Skeletal muscle satellite cell (primary cell): ENCODE results near the gene QPCT. TPM values are rescaled to one million over a fixed set of nuclear protein-coding genes. Genes with fewer than 3 reads are reported as not detected.
"Not testable (repeated sequence)": the region's sequence is repeated elsewhere in the genome, so short reads cannot be mapped to it uniquely, and the experiment has no call there.

Experiments used
- H3K27me3 ChIP-seq: 2 replicates; pipeline ENCODE4 v1.7.0; 2013; ENCODE audit warnings: low read length; ENCODE audit not compliant: control insufficient read depth, insufficient read depth
- H3K36me3 ChIP-seq: 2 replicates; pipeline ENCODE4 v1.7.0; 2013; ENCODE audit warnings: mild to moderate bottlenecking, control low read depth, low read length; ENCODE audit not compliant: insufficient read depth
- H3K4me1 ChIP-seq: 2 replicates; pipeline ENCODE4 v1.7.0; 2013; ENCODE audit warnings: low read length; ENCODE audit not compliant: control insufficient read depth, insufficient read depth
- H3K4me2 ChIP-seq: 2 replicates; pipeline ENCODE4 v1.7.0; 2013; ENCODE audit warnings: mild to moderate bottlenecking, low read length
- H3K4me3 ChIP-seq: 2 replicates; pipeline ENCODE4 v1.7.0; 2013; ENCODE audit warnings: low read length
- H3K9ac ChIP-seq: 2 replicates; pipeline ENCODE4 v1.7.0; 2013; ENCODE audit warnings: mild to moderate bottlenecking, low read depth, low read length, moderate library complexity
- H3K9me3 ChIP-seq: replicated peaks from 2 replicates; pipeline ENCODE4 v1.7.0; 2013; ENCODE audit warnings: mild to moderate bottlenecking, control low read depth, low read length
- total RNA-seq: library from RNA; depleted of rRNA; stranded (reverse); fragments of >200 nt; gene quantifications from 2 replicates; pipeline ENCODE4 v1.2.3, GENCODE V29; 2012; rRNA removed

The QPCT gene
- 4.8 and 11.6 TPM in 2 replicates for total RNA-seq

DNA sequence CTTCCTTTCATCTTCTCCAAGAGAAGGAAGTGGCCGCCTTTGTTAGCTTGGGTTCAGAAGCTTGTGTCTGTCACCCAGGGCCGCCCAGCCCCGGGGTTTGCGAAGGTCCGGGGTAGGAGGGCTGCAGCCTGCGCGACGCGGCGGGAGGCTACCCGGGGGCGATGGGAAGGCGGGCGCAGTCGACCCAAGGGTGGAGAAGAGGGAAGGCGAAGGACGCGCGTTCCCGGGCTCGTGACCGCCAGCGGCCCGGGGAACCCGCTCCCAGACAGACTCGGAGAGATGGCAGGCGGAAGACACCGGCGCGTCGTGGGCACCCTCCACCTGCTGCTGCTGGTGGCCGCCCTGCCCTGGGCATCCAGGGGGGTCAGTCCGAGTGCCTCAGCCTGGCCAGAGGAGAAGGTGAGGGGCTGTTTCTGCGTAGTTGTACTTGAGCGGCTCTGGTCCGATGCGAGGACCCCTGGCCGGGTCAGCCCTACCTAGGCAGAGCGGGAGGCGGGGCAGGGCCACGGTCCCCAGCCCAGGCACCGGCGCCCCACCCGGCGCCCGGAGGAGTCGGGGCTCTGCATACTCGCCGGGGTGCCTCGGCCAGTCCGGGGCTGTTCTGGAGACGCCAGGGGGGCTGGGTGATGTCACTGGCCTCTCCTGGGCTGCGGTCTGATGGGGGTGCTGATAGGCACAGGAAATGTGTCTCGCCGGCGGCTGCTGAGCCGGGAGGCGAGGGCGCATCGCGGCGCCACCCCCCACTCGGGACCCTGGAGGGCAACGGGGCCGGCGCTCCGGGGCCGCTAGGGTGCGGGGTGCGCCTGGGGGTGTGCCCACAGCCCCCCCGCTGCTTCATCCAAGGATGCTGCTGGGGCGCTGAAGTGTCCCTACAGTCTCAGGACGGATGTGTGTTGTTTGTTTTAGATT lies at the start of gene QPCT:
Gene QPCT, plus strand, starts transcription at position 178 of the 909 bp plus-strand sequence. Its CDS starts 102 bp downstream, at position 280.
- Histone ChIP-seq H3K27me3 (peaks cover 12% of the 10 kb centered on the region), H3K4me2 (peak within 1 kb of the TSS; percentile 88), H3K9me3 (no peaks in the 10 kb centered on the region), H3K9ac (peak within 1 kb of the TSS; percentile 59), H3K4me3 (peak within 1 kb of the TSS; percentile 66), H3K4me1 (peaks cover 21% of the 10 kb centered on the region), H3K36me3 (no peaks in the 10 kb centered on the region)

DNA sequence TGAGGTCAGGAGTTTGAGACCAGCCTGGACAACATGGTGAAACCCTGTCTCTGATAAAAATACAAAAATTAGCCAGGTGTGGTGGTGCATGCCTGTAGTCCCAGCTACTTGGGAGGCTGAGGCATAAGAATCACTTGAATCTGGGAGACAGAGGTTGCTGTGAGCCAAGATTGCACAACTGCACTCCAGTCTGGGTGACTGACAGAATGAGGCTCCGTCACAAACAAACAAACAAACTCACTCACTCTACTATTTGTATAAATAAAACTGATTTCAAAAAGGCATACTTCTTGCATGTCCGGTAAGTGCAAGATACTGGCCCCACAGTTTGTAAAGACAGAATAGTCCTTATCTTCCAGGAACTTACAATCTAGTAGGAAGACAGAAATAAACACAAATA lies 49.6 kb upstream of the QPCT start:
- not testable (repeated sequence) for H3K4me1 ChIP-seq, H3K9me3 ChIP-seq, H3K4me3 ChIP-seq, H3K27me3 ChIP-seq, H3K9ac ChIP-seq, H3K4me2 ChIP-seq
- H3K36me3 ChIP-seq = peaks cover 12% of the 10 kb centered on the region

DNA sequence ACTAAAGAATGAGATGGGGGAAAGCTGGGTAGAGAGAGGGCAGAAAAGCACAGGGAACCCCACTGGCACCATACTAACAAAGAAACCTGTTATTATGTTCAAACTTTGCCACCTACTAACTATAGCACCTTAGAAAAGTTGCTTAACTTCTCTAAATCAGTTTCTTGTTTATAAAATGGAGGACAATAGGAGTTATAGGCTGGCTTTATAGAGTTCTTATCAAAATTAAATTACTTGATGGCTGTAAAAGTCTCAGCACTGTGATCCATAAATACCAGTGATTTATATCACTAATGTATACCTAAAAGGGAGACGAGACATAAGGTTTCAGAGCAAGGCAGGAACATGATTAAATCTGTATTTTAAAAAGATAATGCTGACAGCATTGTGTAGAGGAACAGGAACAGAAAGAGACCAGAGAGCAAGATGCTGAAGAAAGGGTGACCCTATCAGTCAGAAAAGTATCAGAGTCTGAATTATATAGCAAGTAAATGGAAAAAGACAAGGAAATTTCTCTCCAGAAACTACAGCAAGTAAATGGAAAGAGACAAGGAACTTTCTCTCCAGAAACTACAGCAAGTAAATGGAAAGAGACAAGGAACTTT lies 48.9 kb upstream of the QPCT start:
- no peaks in the 10 kb centered on the region for H3K27me3 ChIP-seq
- H3K4me3 ChIP-seq = no peak overlapping the region
- no peak overlapping the region for H3K4me2 ChIP-seq
- H3K36me3 ChIP-seq = peaks cover 14% of the 10 kb centered on the region
- no peaks in the 10 kb centered on the region for H3K4me1 ChIP-seq
- H3K9me3 ChIP-seq = no peaks in the 10 kb centered on the region
- no peak overlapping the region for H3K9ac ChIP-seq

DNA sequence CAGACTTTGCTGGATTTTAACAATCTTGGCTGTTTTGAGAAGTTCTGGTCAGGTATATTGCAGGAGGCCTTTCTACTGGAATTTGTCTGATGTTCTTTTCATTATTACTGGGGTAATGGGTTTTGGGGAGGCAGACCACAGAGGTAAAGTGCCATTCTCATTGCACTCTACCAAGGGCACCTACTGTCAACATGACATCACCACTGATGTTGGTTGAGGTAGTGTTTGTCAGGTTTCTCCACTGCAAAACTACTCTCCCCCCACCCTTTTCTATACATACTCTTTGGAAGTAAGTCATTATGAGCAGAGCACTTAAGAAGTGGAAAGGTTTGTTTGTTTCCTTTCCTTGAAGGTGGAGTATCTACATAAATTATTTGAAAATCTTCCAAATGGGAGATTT lies 46.8 kb upstream of the QPCT start:
- H3K4me3 ChIP-seq = no peak overlapping the region
- H3K4me1 ChIP-seq = no peaks in the 10 kb centered on the region
- no peak overlapping the region for H3K9ac ChIP-seq

DNA sequence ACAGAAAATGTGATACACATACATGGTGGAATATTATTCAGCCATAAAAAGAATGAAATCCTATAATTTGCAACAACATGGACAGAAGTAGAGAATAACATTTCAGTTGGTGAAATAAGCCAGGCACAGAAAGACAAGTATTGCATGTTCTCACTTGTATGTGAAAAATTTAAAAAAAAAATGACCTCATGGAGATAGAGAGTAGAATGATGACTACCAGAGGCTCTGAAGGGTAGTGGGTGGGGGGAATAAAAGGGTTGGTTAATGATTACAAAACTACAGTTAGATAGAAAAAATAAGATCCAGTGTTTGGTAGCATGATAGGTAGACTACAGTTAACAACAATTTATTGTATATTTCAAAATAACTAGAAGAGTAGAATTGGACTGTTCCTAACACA lies 44.3 kb upstream of the QPCT start:
- Histone ChIP-seq H3K4me3 (no peak overlapping the region), H3K4me2 (no peak overlapping the region), H3K9me3 (no peaks in the 10 kb centered on the region), H3K36me3 (peaks cover 4% of the 10 kb centered on the region), H3K27me3 (no peaks in the 10 kb centered on the region), H3K9ac (no peak overlapping the region), H3K4me1 (no peaks in the 10 kb centered on the region)

More for the DNA sequence above, 46.8 kb upstream of the QPCT start:
- Histone ChIP-seq H3K27me3 (no peaks in the 10 kb centered on the region), H3K9me3 (no peaks in the 10 kb centered on the region), H3K4me2 (no peak overlapping the region), H3K36me3 (peaks cover 4% of the 10 kb centered on the region)

DNA sequence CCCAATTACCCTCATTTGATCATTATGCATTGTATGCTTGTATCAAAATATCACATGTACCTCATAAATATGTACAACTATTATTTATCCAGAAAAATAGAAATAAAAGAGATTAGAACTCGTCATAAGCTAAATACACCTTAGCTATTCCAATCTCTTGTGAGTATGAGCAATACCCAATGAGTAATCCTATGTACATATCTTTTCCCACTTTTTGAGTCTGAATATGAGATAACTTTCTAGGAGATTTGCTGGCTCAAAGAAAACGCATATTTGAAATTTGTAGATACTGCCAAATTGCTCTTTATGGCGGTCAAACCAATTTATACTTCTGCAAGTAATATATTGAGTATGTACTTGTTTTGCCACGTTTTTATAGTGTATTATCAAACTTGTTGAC lies 43.9 kb upstream of the QPCT start:
- Histone ChIP-seq H3K27me3 (no peaks in the 10 kb centered on the region), H3K4me3 (no peak overlapping the region), H3K36me3 (peaks cover 4% of the 10 kb centered on the region), H3K4me2 (no peak overlapping the region), H3K9ac (no peak overlapping the region), H3K9me3 (no peaks in the 10 kb centered on the region), H3K4me1 (no peaks in the 10 kb centered on the region)

DNA sequence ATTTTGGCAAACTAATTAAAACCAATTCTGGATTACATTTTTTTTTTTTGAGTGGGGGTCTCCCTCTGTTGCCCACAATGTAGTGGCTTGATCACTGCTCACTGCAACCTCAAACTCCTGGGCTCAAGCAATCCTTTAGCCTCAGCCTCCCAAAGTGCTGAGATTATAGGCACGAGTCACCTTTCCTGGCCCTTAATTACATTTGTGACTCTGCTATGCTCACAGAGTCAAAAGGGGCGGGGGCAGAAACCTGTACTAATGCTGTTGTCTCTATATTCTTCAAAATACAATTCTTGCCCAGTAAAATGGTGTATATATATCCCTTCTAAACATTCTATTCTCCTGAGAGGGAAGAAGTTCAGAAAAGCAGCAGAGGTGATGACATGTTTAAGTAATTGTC lies 43.0 kb upstream of the QPCT start:
- Histone ChIP-seq H3K4me1 (no peaks in the 10 kb centered on the region), H3K36me3 (peaks cover 4% of the 10 kb centered on the region), H3K4me3 (no peak overlapping the region)

DNA sequence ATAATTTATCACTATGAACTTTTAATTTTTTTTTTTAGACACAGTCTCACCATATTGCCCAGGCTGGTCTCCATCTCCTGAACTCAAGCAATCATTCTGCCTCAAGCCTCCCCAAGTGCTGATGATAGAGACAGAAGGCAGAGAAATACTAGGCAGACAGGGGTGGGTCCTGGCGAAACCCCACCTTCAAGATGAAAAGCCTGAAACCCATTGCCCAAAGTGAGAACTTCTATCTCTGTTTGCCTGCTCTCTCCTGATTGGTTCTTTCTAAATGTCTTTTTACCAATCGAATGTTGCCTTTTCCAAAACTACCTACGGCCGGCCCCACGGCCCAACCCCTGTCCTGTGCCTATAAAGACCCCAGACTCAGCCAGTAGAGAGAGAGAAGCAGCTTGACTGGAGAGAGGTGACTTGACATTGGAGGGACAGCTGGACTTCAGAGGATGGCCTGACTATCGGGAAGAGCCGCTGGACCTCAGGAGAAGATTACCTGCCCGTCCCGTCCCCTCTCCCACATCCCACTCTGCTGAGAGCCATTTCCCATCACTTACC lies 41.7 kb upstream of the QPCT start:
- H3K4me2 ChIP-seq = no peak overlapping the region
- no peak overlapping the region for H3K9ac ChIP-seq
- H3K4me3 ChIP-seq = no peak overlapping the region
- H3K27me3 ChIP-seq = no peaks in the 10 kb centered on the region
- H3K4me1 ChIP-seq = no peaks in the 10 kb centered on the region
- no peaks in the 10 kb centered on the region for H3K9me3 ChIP-seq
- peaks cover 4% of the 10 kb centered on the region for H3K36me3 ChIP-seq

More for the DNA sequence above, 43.0 kb upstream of the QPCT start:
- no peak overlapping the region for H3K4me2 ChIP-seq
- H3K9ac ChIP-seq = no peak overlapping the region
- H3K9me3 ChIP-seq = no peaks in the 10 kb centered on the region
- H3K27me3 ChIP-seq = no peaks in the 10 kb centered on the region

DNA sequence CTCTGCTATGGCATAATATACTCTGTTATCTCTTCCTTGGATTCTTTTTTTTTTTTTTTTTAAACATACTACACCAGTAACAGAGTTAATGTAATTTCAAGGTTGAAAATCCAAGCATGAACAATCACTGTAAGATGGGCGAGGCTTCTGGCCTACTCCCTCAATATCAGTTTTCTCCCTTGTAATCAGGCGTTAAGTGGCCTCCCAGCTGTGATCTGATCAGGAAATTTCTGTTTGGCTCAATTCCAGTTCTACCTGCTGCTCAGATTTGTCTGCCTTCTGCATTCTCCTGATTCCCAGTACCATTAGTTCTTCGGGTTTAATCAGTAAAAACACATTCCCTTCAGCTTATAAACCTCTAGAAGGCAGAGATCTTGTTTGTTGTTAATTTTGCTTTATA lies 38.4 kb upstream of the QPCT start:
- Histone ChIP-seq H3K27me3 (no peaks in the 10 kb centered on the region), H3K9me3 (no peaks in the 10 kb centered on the region), H3K36me3 (no peaks in the 10 kb centered on the region), H3K4me2 (no peak overlapping the region), H3K9ac (no peak overlapping the region), H3K4me1 (no peaks in the 10 kb centered on the region), H3K4me3 (no peak overlapping the region)

DNA sequence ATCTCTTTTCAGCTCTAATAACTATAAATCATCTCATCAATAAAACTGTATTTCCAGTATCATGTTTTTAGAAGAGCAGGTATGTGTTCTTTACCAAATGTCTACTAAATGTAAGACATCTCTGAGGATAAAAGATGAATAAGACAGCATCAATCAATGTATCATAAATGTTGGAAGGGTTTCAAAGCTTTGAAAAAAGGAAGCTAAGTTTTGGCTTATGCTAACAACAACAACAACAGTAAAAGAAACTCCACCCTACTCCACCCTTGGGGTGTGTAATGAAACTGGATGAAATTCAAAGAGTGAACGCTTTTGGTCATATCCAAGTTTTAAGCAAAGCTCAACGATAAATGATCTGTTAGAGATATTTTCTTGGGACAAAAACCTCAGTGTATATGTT lies 36.9 kb upstream of the QPCT start:
- H3K9me3 ChIP-seq = no peaks in the 10 kb centered on the region
- no peak overlapping the region for H3K9ac ChIP-seq
- no peaks in the 10 kb centered on the region for H3K4me1 ChIP-seq
- no peaks in the 10 kb centered on the region for H3K27me3 ChIP-seq
- H3K36me3 ChIP-seq = no peaks in the 10 kb centered on the region
- no peak overlapping the region for H3K4me3 ChIP-seq
- H3K4me2 ChIP-seq = no peak overlapping the region

DNA sequence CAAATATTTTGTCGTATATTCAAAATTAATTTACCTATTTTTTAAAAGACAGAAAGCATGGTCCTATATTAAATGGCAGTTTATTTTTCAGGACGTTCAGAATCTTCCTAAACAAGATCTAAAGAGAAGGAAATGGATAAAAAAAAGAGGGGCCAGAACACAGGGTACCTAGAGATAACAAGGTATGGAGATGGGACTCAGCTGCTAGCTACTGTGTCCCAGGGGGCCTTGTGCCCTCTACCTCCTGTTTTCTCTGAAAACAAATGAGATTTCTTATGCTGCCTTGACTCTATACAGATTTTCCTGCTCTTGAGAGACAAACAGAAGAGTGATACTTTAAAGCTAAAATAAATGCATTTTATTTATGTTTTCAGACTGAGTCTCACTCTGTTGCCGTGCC lies 29.1 kb upstream of the QPCT start:
- Histone ChIP-seq H3K9ac (no peak overlapping the region), H3K4me2 (no peak overlapping the region), H3K4me3 (no peak overlapping the region), H3K4me1 (peaks cover 9% of the 10 kb centered on the region), H3K36me3 (peaks cover 7% of the 10 kb centered on the region), H3K9me3 (no peaks in the 10 kb centered on the region), H3K27me3 (no peaks in the 10 kb centered on the region)
